ENCODE results near the gene NCOA4. TPM values are rescaled to one million over a fixed set of nuclear protein-coding genes. Genes with fewer than 3 reads are reported as not detected.

NCOA4 gene
- total RNA-seq, 1 experiment from 2014 or later = 50.6 TPM

- Histone ChIP-seq H3K4me1 (ENCODE audit: insufficient read depth, low read length, poor library complexity, severe bottlenecking) (no peaks in the 10 kb centered on the region), H3K4me3 (ENCODE audit: low read depth, low read length, poor library complexity, severe bottlenecking) (no peak overlapping the region), H3K27ac (ENCODE audit: low read depth, low read length, poor library complexity, severe bottlenecking) (no peak overlapping the region), H3K27me3 (replicated peaks; ENCODE audit: insufficient read depth, low read depth, low read length, poor library complexity) (no peaks in the 10 kb centered on the region), H3K36me3 (ENCODE audit: insufficient read depth, low read length, poor library complexity, severe bottlenecking) (no peaks in the 10 kb centered on the region), H3K9me3 (ENCODE audit: low read depth, low read length, poor library complexity, severe bottlenecking) (no peaks in the 10 kb centered on the region)
- ChIA-PET CTCF (interaction anchor here (0.6 kb wide), 1 partner anchor 62 kb away, joined by 4 read pairs; no protein-coding TSS in a partner anchor), POLR2A (ENCODE audit: low non-redundant PET) (no interaction called here)
- intact Hi-C loops (cut with micrococcal nuclease; ENCODE audit: unreplicated experiment) = no loop called here
- DNase-seq (ENCODE audit: low spot score) = no peak
- TF ChIP-seq CTCF (conservative IDR thresholded peaks at IDR 0.05; ENCODE audit: low read depth, low read length) = no peak
- TF ChIP-seq EZH2 (IDR thresholded peaks at IDR 0.05; ENCODE audit: borderline replicate concordance, low read depth, low read length, poor library complexity, severe bottlenecking) = no peak
- no TSS peak for BruUV-seq (replicated peaks)
These were observed 46.7 kb upstream of the NCOA4 start for GRCh38 chr10:46077141-46077554.

- H3K36me3 ChIP-seq (ENCODE audit: insufficient read depth, low read length, poor library complexity, severe bottlenecking) = no peaks in the 10 kb centered on the region
- no peak overlapping the region for H3K27ac ChIP-seq (ENCODE audit: low read depth, low read length, poor library complexity, severe bottlenecking)
- ChIA-PET POLR2A (ENCODE audit: low non-redundant PET) (no interaction called here), CTCF (no interaction called here)
- intact Hi-C loops (cut with micrococcal nuclease; ENCODE audit: unreplicated experiment) = no loop called here
- no TSS peak for BruUV-seq (replicated peaks)
- H3K4me3 ChIP-seq (ENCODE audit: low read depth, low read length, poor library complexity, severe bottlenecking) = no peak overlapping the region
- H3K27me3 ChIP-seq (replicated peaks; ENCODE audit: insufficient read depth, low read depth, low read length, poor library complexity) = no peaks in the 10 kb centered on the region
- no peak for TF ChIP-seq CTCF (conservative IDR thresholded peaks at IDR 0.05; ENCODE audit: low read depth, low read length)
- no peak for TF ChIP-seq EZH2 (IDR thresholded peaks at IDR 0.05; ENCODE audit: borderline replicate concordance, low read depth, low read length, poor library complexity, severe bottlenecking)
- no peaks in the 10 kb centered on the region for H3K9me3 ChIP-seq (ENCODE audit: low read depth, low read length, poor library complexity, severe bottlenecking)
- H3K4me1 ChIP-seq (ENCODE audit: insufficient read depth, low read length, poor library complexity, severe bottlenecking) = no peaks in the 10 kb centered on the region
- no peak for DNase-seq (ENCODE audit: low spot score)
These were observed 45.4 kb upstream of the NCOA4 start for GRCh38 chr10:46075869-46076268.

GRCh38 chr10:46074196-46074946, 43.9 kb upstream of the NCOA4 start:
- intact Hi-C loops (cut with micrococcal nuclease; ENCODE audit: unreplicated experiment) = no loop called here
- no TSS peak for BruUV-seq (replicated peaks)

More at GRCh38 chr10:46074196-46074946, 43.9 kb upstream of the NCOA4 start:
- Histone ChIP-seq H3K36me3 (ENCODE audit: insufficient read depth, low read length, poor library complexity, severe bottlenecking) (no peaks in the 10 kb centered on the region), H3K27ac (ENCODE audit: low read depth, low read length, poor library complexity, severe bottlenecking) (no peak overlapping the region), H3K4me3 (ENCODE audit: low read depth, low read length, poor library complexity, severe bottlenecking) (no peak overlapping the region), H3K9me3 (ENCODE audit: low read depth, low read length, poor library complexity, severe bottlenecking) (no peaks in the 10 kb centered on the region), H3K27me3 (replicated peaks; ENCODE audit: insufficient read depth, low read depth, low read length, poor library complexity) (no peaks in the 10 kb centered on the region), H3K4me1 (ENCODE audit: insufficient read depth, low read length, poor library complexity, severe bottlenecking) (no peaks in the 10 kb centered on the region)
- no peak for TF ChIP-seq EZH2 (IDR thresholded peaks at IDR 0.05; ENCODE audit: borderline replicate concordance, low read depth, low read length, poor library complexity, severe bottlenecking)
- TF ChIP-seq CTCF (conservative IDR thresholded peaks at IDR 0.05; ENCODE audit: low read depth, low read length) = no peak
- ChIA-PET CTCF (no interaction called here), POLR2A (ENCODE audit: low non-redundant PET) (no interaction called here)
- no peak for DNase-seq (ENCODE audit: low spot score)
